GM13976 (cell line): ENCODE data around the gene PANK4.

Experiments
- DNase-seq: peaks from one replicate; pipeline ENCODE4 v3.0.0; 2012; ENCODE audit warnings: low spot score
- in situ Hi-C: fragments of 300-500 bp; cut with MboI; formaldehyde crosslinking; loops from one replicate; pipeline ENCODE4 v1.12.0; 2022; ENCODE audit warnings: low sequenced_read_pairs, mixed read lengths, inconsistent platforms; ENCODE audit not compliant: unreplicated experiment
- TF ChIP-seq, protein P1 (sequence below): IDR thresholded peaks from 2 replicates; pipeline ENCODE4 v1.5.1; 2012; ENCODE audit warnings: borderline replicate concordance, mild to moderate bottlenecking; ENCODE audit not compliant: insufficient read depth; ENCODE audit errors: extremely low read depth, missing control alignments, control extremely low read depth

The PANK4 gene

GRCh38 chr1:2522230-2522629, 4.2 kb downstream of the PANK4 start:
- TF ChIP-seq, protein P1, sequence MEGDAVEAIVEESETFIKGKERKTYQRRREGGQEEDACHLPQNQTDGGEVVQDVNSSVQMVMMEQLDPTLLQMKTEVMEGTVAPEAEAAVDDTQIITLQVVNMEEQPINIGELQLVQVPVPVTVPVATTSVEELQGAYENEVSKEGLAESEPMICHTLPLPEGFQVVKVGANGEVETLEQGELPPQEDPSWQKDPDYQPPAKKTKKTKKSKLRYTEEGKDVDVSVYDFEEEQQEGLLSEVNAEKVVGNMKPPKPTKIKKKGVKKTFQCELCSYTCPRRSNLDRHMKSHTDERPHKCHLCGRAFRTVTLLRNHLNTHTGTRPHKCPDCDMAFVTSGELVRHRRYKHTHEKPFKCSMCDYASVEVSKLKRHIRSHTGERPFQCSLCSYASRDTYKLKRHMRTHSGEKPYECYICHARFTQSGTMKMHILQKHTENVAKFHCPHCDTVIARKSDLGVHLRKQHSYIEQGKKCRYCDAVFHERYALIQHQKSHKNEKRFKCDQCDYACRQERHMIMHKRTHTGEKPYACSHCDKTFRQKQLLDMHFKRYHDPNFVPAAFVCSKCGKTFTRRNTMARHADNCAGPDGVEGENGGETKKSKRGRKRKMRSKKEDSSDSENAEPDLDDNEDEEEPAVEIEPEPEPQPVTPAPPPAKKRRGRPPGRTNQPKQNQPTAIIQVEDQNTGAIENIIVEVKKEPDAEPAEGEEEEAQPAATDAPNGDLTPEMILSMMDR = no peak
- in situ Hi-C loops = no loop called here
- DNase-seq = no peak

- no peak for DNase-seq
- TF ChIP-seq, protein P1 = no peak
- in situ Hi-C loops = no loop called here
These were observed 5.6 kb downstream of the PANK4 start for GRCh38 chr1:2520806-2521205.

GRCh38 chr1:2520206-2520605, 6.2 kb downstream of the PANK4 start:
- in situ Hi-C loops = no loop called here
- DNase-seq = no peak
- TF ChIP-seq, protein P1 = no peak

DNA sequence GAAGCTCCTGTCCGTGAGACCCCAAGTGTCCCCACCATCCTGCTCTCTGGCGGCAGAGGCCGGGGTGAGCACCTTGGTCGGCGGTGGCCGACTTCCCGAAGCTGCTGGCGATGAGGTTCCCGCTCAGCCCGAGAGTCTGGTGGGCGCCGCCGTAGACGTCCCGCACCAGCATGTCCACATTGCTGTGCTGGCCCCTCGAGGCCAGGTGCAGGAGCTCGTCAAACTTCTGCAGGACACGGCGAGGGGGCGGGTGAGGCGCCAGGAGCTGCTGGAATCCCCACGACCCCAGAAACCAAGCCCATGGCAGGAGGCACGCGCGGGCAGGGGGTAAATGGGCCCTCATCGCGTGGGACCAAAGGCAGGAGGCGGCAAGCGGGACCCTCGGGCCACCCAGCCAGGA, 6.7 kb downstream of the PANK4 start:
- TF ChIP-seq, protein P1 = no peak
- in situ Hi-C loops = no loop called here
- no peak for DNase-seq

GRCh38 chr1:2519029-2519685, 7.2 kb downstream of the PANK4 start:
- TF ChIP-seq, protein P1 = no peak
- DNase-seq = no peak
- in situ Hi-C loops = no loop called here

GRCh38 chr1:2518528-2518927, 7.9 kb downstream of the PANK4 start:
- in situ Hi-C loops = no loop called here
- DNase-seq = no peak
- TF ChIP-seq, protein P1 = no peak
